Kidney epithelial cell (primary cell): ENCODE measurements around the gene DENND2A. TPM values are rescaled to one million over a fixed set of nuclear protein-coding genes. Genes with fewer than 3 reads are reported as not detected.

ENCODE experiments used
- DNase-seq: peaks from one replicate; pipeline ENCODE4 v3.0.0-alpha.2; 2010; ENCODE audit warnings: low read depth
- H3K27me3 ChIP-seq: 2 replicates; pipeline ENCODE4 v1.6.0; 2011; ENCODE audit warnings: low read length; ENCODE audit not compliant: control insufficient read depth, insufficient read depth
- H3K36me3 ChIP-seq: 2 replicates; pipeline ENCODE4 v1.5.1; 2011; ENCODE audit warnings: low read length; ENCODE audit not compliant: control insufficient read depth, insufficient read depth
- H3K4me3 ChIP-seq: 2 replicates; pipeline ENCODE4 v1.5.1; 2011; ENCODE audit warnings: low read depth, mild to moderate bottlenecking, control low read depth, low read length
- CTCF ChIP-seq: IDR thresholded peaks from 2 replicates; pipeline ENCODE4 v1.5.1; 2011; ENCODE audit warnings: mild to moderate bottlenecking, moderate library complexity, low read length, control low read depth, inconsistent platforms; ENCODE audit not compliant: insufficient read depth, poor library complexity, severe bottlenecking
- total RNA-seq: library from RNA; depleted of rRNA; stranded (reverse); fragments of >200 nt; gene quantifications from 2 replicates; pipeline ENCODE4 v1.2.3, GENCODE V29; 2015

Gene DENND2A
- total RNA-seq, 1 donor from 2014 or later = 14.8 TPM

- Histone ChIP-seq H3K4me3 (no peak overlapping the region), H3K36me3 (peaks cover 1% of the 10 kb centered on the region), H3K27me3 (no peaks in the 10 kb centered on the region)
- TF ChIP-seq CTCF = no peak
- DNase-seq = no peak
Observed at GRCh38 chr7:140685407-140686087, 44.9 kb upstream of the DENND2A start.

GRCh38 chr7:140684066-140684950 lies 43.7 kb upstream of the DENND2A start:
- Histone ChIP-seq H3K4me3 (no peak overlapping the region), H3K36me3 (peaks cover under 1% of the 10 kb centered on the region), H3K27me3 (no peaks in the 10 kb centered on the region)
- no peak for TF ChIP-seq CTCF
- no peak for DNase-seq

DNA sequence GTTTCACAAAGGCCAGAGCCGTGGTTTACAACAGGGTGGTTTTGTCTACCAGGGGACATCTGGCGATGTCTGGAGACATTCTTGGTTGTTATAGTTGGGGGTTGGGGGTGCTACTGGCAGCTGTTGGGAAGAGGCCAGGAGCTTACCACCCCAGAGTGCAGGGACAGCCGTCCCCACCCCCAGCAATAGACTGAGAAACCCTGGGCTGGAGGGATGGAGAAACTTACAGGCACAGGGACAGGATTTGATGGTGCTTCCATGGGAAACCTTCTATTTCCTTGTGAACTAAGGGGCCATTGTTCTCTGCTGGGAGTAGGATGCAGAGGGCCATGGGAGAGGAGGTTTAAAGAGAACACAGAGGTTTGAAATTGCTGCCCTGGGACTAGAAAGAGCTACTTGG lies 43.0 kb upstream of the DENND2A start:
- TF ChIP-seq CTCF = no peak
- DNase-seq = no peak

GRCh38 chr7:140681766-140682165 lies 41.2 kb upstream of the DENND2A start:
- no peak for DNase-seq
- TF ChIP-seq CTCF = no peak
- no peaks in the 10 kb centered on the region for H3K27me3 ChIP-seq
- H3K4me3 ChIP-seq = no peak overlapping the region
- H3K36me3 ChIP-seq = peaks cover 1% of the 10 kb centered on the region

More for the DNA sequence above, 43.0 kb upstream of the DENND2A start:
- H3K27me3 ChIP-seq = no peaks in the 10 kb centered on the region
- no peaks in the 10 kb centered on the region for H3K36me3 ChIP-seq
- H3K4me3 ChIP-seq = no peak overlapping the region

DNA sequence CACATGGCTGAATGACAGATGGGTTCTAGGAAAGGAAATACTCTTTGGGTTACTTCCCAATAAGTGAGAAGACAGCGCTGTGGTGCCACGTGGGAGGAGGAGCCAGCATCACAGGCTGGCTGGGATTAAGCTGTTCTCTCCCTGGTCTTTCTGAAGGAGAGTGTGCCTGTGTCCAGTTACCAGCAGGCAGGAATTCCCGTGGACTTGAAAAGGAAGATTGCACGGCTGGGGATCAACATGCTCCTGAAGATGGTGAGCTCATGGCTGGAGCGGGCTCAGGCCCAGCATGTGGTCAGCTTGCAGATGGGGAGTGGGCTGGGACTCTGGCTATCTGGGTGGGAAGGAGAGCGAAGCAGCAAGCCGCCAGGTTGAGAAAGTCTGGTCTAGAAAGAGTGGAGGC lies 40.3 kb upstream of the DENND2A start:
- DNase-seq = no peak
- H3K27me3 ChIP-seq = no peaks in the 10 kb centered on the region
- H3K4me3 ChIP-seq = no peak overlapping the region
- TF ChIP-seq CTCF = no peak
- peaks cover 1% of the 10 kb centered on the region for H3K36me3 ChIP-seq

GRCh38 chr7:140679186-140679585 lies 38.6 kb upstream of the DENND2A start:
- DNase-seq = no peak
- no peaks in the 10 kb centered on the region for H3K27me3 ChIP-seq
- H3K4me3 ChIP-seq = no peak overlapping the region
- TF ChIP-seq CTCF = no peak
- peaks cover 1% of the 10 kb centered on the region for H3K36me3 ChIP-seq
